Fibroblast of pulmonary artery (primary cell): ENCODE data around the gene PXMP2.

ENCODE experiments used
- DNase-seq: peaks from one replicate; pipeline ENCODE4 v3.0.0-alpha.2; 2010; ENCODE audit warnings: low read depth
- H3K4me3 ChIP-seq: replicated peaks from 2 replicates; pipeline ENCODE4 v1.5.1; 2011; ENCODE audit warnings: low read depth, mild to moderate bottlenecking, control low read depth, low read length, moderate library complexity
- TF ChIP-seq, protein P1 (sequence below): IDR thresholded peaks from 2 replicates; pipeline ENCODE4 v1.5.1; 2011; ENCODE audit warnings: mild to moderate bottlenecking, control low read depth, low read length, inconsistent platforms; ENCODE audit errors: missing control alignments

Gene PXMP2

DNA sequence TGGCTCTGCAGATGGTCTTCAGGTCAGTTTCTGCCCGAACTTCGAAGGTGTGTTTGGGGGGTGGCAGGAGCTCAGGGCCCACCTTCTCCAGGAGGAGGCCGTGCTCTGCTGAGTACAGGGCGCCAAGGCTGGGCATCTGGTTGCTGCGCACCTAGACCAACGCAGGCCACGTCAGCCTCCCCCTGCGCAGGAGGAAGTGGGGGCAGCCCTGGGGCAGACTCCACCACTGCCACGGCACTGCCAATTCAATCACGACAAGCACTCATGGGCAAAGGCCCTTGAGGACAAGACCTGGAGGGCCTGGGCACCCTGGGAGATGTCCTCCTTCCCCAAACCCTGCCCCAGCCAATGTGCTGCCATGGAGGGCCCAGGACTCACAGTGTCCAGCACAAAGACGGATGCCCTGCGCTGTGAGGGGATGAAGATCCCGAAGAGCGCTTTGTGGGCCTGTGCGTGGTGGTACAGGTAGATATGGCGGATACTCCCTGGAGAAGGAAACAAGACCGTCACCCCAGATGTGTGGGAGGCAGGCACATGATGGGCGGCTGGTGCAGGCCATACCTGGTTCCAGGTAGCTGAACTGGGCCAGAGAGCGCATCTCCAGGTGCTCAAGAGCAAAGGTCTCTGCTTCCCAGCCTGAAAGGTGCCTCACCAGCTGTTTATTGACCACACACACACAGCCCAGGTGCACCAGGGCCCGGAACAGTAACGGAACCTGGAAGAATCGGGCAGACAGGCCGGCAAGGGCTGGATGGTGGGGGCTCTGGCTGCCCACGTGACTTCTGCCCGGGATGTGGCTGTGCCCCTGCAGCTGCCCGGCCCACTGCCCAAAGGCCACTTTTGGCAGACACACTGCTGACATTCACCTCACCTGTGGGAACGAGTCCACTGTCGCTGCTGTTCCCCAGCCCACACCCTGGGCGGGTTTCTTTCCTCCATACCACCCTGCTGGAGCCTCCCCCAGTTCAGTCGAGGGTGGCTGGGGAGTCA lies 44.2 kb upstream of the PXMP2 start:
- TF ChIP-seq, protein P1, sequence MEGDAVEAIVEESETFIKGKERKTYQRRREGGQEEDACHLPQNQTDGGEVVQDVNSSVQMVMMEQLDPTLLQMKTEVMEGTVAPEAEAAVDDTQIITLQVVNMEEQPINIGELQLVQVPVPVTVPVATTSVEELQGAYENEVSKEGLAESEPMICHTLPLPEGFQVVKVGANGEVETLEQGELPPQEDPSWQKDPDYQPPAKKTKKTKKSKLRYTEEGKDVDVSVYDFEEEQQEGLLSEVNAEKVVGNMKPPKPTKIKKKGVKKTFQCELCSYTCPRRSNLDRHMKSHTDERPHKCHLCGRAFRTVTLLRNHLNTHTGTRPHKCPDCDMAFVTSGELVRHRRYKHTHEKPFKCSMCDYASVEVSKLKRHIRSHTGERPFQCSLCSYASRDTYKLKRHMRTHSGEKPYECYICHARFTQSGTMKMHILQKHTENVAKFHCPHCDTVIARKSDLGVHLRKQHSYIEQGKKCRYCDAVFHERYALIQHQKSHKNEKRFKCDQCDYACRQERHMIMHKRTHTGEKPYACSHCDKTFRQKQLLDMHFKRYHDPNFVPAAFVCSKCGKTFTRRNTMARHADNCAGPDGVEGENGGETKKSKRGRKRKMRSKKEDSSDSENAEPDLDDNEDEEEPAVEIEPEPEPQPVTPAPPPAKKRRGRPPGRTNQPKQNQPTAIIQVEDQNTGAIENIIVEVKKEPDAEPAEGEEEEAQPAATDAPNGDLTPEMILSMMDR: no peak
- DNase-seq: no peak
- H3K4me3 ChIP-seq: no peak overlapping the region

DNA sequence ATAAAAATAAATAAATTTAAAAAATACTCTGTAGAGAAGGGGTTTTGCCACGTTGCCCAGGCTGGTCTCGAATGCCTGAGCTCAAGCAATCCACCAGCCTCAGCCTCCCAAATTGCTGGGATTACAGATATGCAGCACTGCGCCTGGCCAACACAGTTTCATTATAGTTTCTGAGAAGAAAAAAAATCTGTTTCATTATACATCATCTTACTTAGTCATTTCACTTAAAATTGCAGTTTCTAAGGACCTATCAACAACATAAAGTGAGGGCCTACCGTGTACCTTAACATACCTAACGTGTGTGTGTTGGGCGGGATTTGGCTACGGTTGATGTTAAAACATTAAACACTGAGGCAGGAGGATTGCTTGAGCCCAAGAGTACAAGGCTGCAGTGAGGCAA lies 40.5 kb upstream of the PXMP2 start:
- DNase-seq: no peak
- TF ChIP-seq, protein P1: no peak
- no peak overlapping the region for H3K4me3 ChIP-seq

DNA sequence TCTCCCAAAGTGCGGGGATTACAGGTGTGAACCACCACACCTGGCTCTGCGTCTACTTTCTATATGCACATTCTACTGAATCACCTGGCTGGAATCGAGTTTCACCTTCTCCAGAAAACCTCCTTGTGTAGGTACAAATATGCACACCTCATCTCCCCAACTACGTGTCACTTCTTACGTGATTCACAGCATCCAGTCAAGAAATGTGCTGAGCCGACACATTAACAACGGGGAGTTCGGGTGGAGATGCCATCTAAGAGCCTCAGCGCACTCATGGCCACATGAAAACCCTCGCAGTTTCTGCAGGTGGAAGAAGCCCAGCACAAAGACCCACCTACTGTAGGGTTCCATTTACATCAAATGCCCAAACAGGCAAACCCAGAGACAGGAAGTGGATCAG lies 39.5 kb upstream of the PXMP2 start:
- H3K4me3 ChIP-seq: no peak overlapping the region
- TF ChIP-seq, protein P1: no peak
- DNase-seq: no peak

DNA sequence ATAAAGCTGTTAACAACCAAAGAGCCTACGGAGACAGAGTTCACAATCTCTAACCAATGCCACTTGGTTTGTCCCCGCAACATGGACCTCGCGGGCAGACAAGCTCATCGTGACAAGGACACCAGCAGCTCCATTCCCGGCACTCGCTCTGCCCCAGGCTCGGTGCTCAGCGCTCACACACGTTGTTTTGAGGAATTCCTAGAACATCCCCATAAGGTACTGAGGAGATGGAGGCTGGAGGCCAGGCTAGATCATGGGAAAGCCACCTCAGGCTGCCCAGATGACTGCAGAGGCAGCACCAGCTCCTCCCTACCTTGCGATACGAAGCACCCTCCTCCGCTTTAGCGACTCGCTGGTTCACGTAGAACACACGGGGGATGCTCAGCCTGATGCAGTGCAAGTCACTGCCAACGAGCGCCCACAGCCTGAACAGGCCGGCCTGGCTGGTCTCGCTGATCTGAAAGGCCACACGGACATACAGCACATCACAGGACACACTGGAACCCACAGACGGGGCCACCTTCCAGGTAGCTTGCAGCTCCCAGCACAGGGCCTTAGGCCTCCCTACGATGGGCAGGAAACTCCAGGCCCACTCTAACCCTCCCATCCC lies 38.7 kb upstream of the PXMP2 start:
- TF ChIP-seq, protein P1: no peak
- no peak for DNase-seq
- no peak overlapping the region for H3K4me3 ChIP-seq

DNA sequence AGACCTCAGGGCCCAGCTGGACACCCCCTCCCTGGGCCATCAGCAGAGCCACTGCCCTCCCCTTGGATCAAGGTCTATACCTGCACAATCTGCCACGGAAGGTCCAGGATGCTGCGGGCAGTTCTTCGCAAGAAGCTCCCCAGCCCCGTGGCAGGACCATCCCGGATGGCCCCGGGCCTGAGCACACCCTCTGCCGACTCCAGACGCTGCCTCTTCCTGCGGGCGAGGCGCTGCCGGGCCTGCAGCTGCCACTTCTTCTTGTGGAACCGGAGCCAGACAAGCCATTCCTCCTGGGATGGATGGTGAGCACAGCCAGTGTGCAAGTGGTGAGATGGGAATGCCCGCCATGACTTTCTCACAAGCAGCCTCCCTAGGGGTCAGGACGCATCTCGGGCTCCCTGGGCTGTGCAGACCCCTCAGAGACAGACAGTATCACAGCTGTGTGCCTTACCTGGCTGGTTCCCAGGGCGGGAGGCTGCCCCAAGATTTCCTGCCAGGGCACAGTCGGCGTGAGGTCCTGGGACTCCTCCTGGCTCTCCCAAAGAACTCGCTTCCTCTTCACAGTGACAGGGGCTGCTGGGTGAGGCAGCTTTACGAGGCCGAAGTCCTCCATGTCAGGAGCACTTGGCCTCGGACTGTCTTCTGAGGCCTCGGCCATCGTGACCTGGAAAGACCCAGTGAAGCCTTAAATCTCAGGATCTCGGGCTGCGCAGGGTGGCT lies 38.0 kb upstream of the PXMP2 start:
- TF ChIP-seq, protein P1: no peak
- H3K4me3 ChIP-seq: no peak overlapping the region
- no peak for DNase-seq

DNA sequence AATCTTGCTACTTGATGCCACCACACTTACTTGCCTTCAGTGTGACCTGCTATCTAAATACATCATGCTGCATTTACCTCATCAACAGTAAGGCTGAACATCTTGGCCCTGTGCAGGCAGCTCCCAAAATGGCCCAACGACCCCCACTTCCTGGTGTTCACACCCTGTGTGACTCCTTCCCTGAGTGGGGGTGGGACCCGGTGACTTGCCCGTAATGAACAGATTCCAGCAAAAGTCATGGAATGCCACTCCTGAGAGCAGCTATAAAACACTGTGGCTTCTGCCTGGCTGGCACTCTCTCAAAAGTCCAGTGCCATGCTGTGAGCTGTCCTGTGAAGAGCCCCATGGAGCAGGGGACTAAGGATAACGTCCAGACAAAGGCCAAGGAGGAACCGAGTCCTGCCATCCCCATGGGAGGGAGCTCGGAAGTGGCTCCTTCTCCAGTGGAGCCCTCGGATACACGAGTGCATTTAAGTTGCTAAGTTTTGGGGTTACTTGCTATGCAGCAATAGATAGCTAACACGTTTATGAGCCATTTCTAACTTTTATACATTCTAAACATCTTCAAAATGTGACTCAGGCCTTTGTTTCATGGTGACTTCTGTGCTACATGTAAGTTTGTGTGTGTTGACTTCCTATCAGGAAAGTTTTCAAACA lies 35.8 kb upstream of the PXMP2 start:
- TF ChIP-seq, protein P1: no peak
- H3K4me3 ChIP-seq: no peak overlapping the region
- DNase-seq: no peak
